Measurements from ENCODE around the gene TBC1D2B.
"Not testable (repeated sequence)": the region's sequence is repeated elsewhere in the genome, so short reads cannot be mapped to it uniquely, and the experiment has no call there.

- not testable (repeated sequence) for TF ChIP-seq CTCF (conservative IDR thresholded peaks at IDR 0.05); ZFX (IDR thresholded peaks at IDR 0.05)
Observed at GRCh38 chr15:77971875-77972274, 105.6 kb downstream of the TBC1D2B start.
